GM18499 (cell line): ENCODE results near the gene TSPYL1.
"Not testable (repeated sequence)": the region's sequence is repeated elsewhere in the genome, so short reads cannot be mapped to it uniquely, and the experiment has no call there.

Source experiments
- ATAC-seq: cut with Tn5 transposase; IDR thresholded peaks from one replicate; pipeline ENCODE4 v1.9.1; 2021; ENCODE audit warnings: moderate number of reproducible peaks; ENCODE audit not compliant: insufficient read depth, unreplicated experiment

Gene TSPYL1

DNA sequence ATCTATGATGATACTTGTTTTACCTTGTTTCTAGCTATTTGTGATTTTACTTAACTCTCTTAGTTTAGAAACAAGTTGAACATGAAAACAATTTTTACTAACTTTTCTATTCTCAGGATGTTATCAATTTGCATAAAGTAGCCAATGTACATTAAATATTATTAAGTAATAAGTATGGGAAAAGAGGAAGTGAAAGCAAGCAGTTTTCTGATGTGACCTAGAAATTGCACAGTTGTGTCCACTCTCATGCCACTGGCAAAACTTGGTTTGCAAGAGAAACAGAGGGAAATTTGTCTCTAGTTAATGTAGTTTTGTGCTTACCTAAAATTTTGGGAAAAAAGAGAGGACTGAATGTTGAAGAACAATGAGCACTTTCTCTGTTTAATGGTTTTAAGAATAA, 19.2 kb upstream of the TSPYL1 start:
- ATAC-seq: no peak

DNA sequence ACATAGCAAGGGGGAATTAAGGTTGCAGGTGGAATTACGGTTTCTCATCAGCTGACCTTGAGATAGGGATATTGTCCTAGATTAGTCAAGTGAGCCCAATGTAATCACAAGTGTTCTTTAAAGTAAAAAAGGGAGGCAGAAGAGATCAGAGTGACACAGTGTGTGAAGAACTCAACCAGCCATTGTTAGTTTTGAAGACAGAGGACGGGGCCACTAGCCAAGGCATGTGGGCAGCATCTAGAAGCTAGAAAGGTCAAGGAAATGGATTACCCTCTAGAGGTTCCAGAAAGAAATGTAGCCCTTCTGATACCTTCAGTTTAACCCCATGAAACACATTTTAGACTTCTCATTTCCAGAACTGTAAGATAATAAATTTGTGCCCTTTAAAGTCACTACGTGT, 18.5 kb upstream of the TSPYL1 start:
- ATAC-seq: no peak

- no peak for ATAC-seq
Observed at GRCh38 chr6:116292553-116292952, 12.8 kb upstream of the TSPYL1 start.

DNA sequence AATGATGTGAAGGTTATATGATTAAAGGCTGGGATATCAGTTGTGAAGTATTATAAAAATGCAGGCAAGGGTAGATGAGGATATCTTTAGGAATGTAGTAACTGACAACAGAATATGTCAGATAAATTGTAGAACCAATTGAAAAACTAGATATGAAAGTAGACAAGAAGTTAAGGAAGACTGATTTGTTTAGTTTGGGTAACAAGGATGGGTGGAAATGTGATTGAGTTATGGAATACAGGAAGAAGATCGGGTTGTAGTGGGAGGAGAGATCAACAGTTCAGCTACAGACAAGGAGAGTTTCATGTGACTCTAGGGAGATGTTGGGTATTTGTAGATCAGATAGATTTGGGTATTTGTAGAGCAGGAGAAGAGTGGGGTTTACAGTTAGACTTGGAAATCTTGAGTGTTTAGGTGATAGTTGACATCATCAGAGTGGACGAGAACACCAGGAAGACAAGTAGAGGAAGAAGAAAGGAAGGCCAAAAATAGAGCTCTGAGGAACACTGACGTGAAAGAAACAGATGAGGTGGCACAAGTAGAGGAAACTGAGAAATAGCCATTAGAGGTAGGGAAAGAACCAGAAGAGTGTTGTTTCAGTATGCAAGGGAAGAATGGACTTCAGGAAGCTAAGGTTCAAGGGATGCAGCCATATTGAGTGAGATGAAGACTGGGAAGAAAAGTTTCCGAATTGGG, 12.1 kb upstream of the TSPYL1 start:
- ATAC-seq: no peak

- no peak for ATAC-seq
Observed at GRCh38 chr6:116290799-116291198, 11.1 kb upstream of the TSPYL1 start.

DNA sequence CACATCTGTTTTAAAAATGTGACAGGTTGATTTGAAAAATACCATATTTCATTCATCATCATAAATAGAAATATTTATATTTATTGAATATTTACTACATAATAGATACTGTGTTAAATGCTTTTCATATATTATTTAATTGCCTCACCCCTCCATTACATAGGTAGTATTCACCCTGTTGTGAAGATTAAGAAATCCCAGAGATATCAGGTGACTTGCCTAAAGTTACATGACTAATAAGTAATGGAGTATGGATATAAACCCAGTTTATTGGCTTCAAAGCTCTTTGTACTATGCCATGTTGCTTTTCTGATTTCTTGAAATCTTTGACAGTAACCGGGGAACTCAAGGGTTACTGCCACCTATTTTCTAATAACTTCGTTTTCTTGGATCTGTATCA, 10.1 kb upstream of the TSPYL1 start:
- ATAC-seq: no peak

DNA sequence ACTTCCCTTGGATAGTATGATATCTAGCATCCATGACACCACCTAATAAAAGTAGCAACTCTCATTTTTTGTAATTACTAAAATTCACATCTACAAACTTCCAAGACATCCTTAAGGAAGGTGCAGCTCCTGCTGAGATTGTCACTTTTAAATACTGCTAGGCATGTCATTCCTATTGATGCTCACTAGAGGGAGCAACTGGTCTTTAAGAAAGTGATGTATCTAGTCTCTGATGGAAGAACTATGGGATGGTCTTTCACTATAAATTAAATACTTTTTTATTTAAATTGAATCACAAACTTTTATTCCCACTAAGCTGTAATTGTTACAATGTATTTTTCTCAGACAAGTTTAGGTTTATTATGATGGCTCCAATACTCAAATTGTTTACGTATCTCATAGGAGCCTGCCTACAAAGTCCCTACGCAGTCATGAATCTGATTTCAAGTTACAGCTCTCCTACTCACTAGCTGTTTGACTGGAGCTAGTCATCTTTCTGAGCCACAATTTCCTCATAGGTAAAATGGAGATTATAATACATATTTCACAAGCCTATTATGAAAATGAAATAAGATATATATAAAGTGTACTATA, 8.1 kb upstream of the TSPYL1 start:
- ATAC-seq: no peak

- no peak for ATAC-seq
Observed at GRCh38 chr6:116286773-116287358, 7.1 kb upstream of the TSPYL1 start.

DNA sequence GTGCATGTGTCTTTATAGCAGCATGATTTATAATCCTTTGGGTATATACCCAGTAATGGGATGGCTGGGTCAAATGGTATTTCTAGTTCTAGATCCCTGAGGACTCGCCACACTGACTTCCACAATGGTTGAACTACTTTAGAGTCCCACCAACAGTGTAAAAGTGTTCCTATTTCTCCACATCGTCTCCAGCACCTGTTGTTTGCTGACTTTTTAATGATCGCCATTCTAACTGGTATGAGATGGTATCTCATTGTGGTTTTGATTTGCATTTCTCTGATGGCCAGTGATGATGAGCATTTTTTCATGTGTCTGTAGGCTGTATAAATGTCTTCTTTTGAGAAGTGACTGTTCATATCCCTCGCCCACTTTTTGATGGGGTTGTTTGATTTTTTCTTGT, 5.3 kb upstream of the TSPYL1 start:
- ATAC-seq: not testable (repeated sequence)

- no peak for ATAC-seq
Observed at GRCh38 chr6:116283191-116283590, 3.5 kb upstream of the TSPYL1 start.

GRCh38 chr6:116282698-116283097, 3.0 kb upstream of the TSPYL1 start:
- no peak for ATAC-seq

GRCh38 chr6:116280933-116281316, 1.2 kb upstream of the TSPYL1 start:
- no peak for ATAC-seq

DNA sequence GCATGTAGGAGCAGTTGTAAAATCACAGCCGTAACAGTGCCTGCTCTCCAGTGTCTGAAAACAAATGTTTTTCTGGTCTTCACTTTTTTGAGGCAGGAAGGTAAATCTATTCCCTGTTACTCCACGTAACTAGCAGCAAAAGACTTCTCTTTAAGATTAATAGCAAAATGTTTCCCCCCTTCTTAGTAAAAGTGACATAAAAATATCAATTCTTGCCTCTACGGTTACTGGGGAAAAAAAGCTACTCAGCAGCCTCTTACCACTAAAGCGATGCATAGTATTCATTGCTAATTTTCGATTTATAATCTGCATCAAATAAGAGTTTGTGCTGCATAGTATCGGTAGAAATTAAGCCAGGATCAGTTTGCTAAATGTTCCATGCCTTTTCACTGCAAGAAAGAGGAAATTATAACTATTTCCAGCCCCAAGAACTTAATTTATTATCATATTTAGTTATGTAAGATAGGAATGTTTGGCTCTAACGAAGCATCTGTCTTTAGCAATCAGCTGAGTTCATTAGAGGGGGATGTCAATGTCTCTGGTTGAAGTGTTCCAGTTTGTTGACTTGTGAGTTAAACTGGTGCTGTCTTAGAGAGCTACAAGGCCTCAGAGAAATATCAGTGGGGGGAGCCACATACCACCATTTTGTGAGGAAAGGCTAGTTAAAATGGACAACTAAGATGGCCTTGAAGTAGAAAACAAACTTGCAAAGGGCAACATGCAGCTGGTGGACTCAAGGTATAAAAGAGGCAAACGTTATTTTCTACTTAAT, 617 bp upstream of the TSPYL1 start:
- ATAC-seq: no peak

- no peak for ATAC-seq
Observed at GRCh38 chr6:116278854-116279231, 887 bp downstream of the TSPYL1 start.

GRCh38 chr6:116278481-116278829, 1.3 kb downstream of the TSPYL1 start:
- no peak for ATAC-seq

DNA sequence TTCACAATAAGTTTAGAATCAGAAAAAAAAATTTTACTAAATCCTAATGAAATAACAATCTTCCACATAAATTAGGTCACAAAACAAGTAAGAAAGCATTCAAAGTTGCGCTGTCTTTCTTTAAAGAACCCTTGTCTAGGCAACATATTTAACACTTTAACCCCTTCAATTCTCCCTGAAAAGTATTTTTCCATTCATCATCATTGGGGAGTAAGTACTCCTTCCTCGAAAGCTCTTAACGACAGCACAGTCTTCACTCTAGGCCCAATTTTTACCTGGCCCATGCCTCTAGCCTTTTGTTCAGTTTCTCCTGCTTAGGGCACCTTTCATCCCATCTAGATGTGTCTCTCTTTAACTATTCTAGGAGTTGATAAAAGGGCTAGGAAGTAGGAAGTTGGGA, 2.6 kb downstream of the TSPYL1 start:
- no peak for ATAC-seq

- ATAC-seq: no peak
Observed at GRCh38 chr6:116271149-116271708, 8.5 kb downstream of the TSPYL1 start.

- peak; percentile 83 for ATAC-seq
Observed at GRCh38 chr6:116268589-116269293, 11.0 kb downstream of the TSPYL1 start.

GRCh38 chr6:116267836-116268588, 11.7 kb downstream of the TSPYL1 start:
- ATAC-seq: no peak

DNA sequence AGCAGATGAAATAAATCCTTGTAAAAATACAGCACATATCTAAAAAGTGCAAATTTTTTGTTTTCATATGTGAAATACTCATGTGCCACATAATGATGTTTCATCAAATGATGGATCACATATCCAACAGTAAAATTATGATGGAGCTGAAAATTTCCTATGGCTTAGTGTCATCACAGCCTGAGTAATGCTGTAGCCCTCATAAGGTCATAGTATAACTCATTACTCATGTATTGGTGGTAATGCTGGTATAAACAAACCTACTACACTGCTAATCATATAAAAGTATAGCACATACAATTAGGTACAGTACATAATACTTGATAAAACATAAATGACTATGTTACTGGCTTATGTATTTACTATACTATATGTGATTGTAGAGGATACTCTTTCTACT, 12.9 kb downstream of the TSPYL1 start:
- no peak for ATAC-seq
